WI38 (cell line): ENCODE data around the gene HOXC12.

Experiments
- H3K4me3 ChIP-seq: 2 replicates; pipeline ENCODE4 v1.5.1; 2011; ENCODE audit warnings: low read depth, mild to moderate bottlenecking, control low read depth, low read length
- CTCF ChIP-seq: IDR thresholded peaks from 2 replicates; pipeline ENCODE4 v1.5.1; 2012; ENCODE audit warnings: low read depth, mild to moderate bottlenecking, control low read depth, low read length

HOXC12 gene

GRCh38 chr12:53937596-53938325 lies 16.9 kb upstream of the HOXC12 start:
- TF ChIP-seq CTCF = no peak
- no peak overlapping the region for H3K4me3 ChIP-seq

- TF ChIP-seq CTCF = no peak
- no peak within 1 kb of the TSS for H3K4me3 ChIP-seq
Measured at GRCh38 chr12:53938326-53939140, 16.2 kb upstream of the HOXC12 start, which contains the start of gene HOXC13. TSS of gene HOXC13 (plus strand) at chr12:53938831. CDS start at chr12:53938907, 76 bp downstream.

GRCh38 chr12:53939141-53940108 lies 15.3 kb upstream of the HOXC12 start:
- H3K4me3 ChIP-seq = no peak overlapping the region
- TF ChIP-seq CTCF = no peak

GRCh38 chr12:53940443-53941014 lies 14.2 kb upstream of the HOXC12 start:
- no peak overlapping the region for H3K4me3 ChIP-seq
- TF ChIP-seq CTCF = no peak

- no peak overlapping the region for H3K4me3 ChIP-seq
- no peak for TF ChIP-seq CTCF
Measured at GRCh38 chr12:53941187-53941586, 13.5 kb upstream of the HOXC12 start.

- no peak overlapping the region for H3K4me3 ChIP-seq
- TF ChIP-seq CTCF = no peak
Measured at GRCh38 chr12:53941750-53942149, 13.0 kb upstream of the HOXC12 start.
